Measurements from ENCODE around the gene ZNF665.
"Not testable (repeated sequence)": the region's sequence is repeated elsewhere in the genome, so short reads cannot be mapped to it uniquely, and the experiment has no call there.

ZNF665 gene

GRCh38 chr19:53156850-53157249, 36.3 kb downstream of the ZNF665 start:
- no peak for DNase-seq

GRCh38 chr19:53147645-53148044, 45.5 kb downstream of the ZNF665 start:
- no peak for DNase-seq

GRCh38 chr19:53140351-53140750, 52.8 kb downstream of the ZNF665 start:
- DNase-seq: no peak

GRCh38 chr19:53136432-53136831, 56.7 kb downstream of the ZNF665 start:
- no peak for DNase-seq

GRCh38 chr19:53132141-53132991, 60.8 kb downstream of the ZNF665 start, which contains the start of gene ZNF415:
ZNF415 (minus strand) TSS chr19:53132910; CDS start chr19:53122676, 10,234 bp downstream.
- peak; percentile 19 to 59 for DNase-seq

DNA sequence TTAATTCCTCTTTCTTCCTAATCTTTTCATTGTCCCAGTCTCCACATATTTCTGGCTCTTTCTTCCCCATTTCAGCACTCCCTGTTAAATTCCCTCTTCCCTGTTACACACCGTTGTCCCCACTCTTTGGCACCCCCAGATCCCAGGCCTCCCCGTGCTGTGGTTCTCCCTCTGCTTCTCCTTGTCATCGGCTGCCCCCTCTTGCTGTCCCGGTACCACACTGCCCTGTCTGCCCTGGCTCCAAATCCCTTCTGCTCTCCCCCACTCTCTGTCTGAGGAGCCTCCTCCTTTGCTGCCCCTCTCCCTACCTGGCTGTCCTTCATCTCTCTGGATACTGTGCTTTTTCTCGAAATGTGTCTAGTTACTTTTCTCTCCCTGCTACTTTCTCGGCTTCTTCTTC, 61.4 kb downstream of the ZNF665 start:
- no peak for DNase-seq

- no peak for DNase-seq
These were observed 62.0 kb downstream of the ZNF665 start for GRCh38 chr19:53131085-53131590.

DNA sequence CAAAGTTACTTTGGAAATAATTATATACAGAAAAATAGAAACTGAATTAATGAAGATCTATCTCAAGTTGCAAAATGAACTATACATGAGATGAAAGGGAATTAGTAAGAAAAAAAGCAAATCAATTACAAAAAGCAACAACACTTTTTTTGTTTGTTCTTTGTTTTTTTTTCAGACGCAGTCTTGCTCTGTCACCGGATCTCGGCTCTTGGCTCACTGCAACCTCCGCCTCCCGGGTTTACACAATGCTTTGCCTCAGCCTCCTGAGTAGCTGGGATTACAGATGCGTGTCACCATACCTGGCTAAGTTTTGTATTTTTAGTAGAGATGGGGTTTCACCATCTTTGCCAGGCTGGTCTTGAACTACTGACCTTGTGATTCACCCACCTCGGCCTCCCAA, 62.7 kb downstream of the ZNF665 start:
- no peak for DNase-seq

GRCh38 chr19:53126733-53127526, 66.2 kb downstream of the ZNF665 start:
- DNase-seq: not testable (repeated sequence)

- DNase-seq: no peak
These were observed 69.8 kb downstream of the ZNF665 start for GRCh38 chr19:53123400-53123799.

All from NCI-H524 (cell line).